Cardiac septum (tissue), 1 donor: Measurements from ENCODE around the gene TRH. TPM values are rescaled to one million over a fixed set of nuclear protein-coding genes. Genes with fewer than 3 reads are reported as not detected.

Experiments
- DNase-seq: peaks from one replicate; pipeline ENCODE4 v3.0.0-alpha.2; 2020; ENCODE audit warnings: low spot score
- intact Hi-C: fragments of 100-400 bp; cut with DNase I; formaldehyde crosslinking; loops from one replicate; pipeline ENCODE4 v1.14.0; 2022
- total RNA-seq: library from RNA; stranded (reverse); fragmentation: NEBNext Ultra II Directional; extraction: Animal tissue kit (Norgen Biotek cat#: 25700); gene quantifications from one replicate; pipeline ENCODE4 v1.2.1, GENCODE V29; 2021
- donor health status: DM: no; HTN: no; CAD: no.

Gene TRH
- total RNA-seq, 1 donor from 2014 or later = not detected

DNA sequence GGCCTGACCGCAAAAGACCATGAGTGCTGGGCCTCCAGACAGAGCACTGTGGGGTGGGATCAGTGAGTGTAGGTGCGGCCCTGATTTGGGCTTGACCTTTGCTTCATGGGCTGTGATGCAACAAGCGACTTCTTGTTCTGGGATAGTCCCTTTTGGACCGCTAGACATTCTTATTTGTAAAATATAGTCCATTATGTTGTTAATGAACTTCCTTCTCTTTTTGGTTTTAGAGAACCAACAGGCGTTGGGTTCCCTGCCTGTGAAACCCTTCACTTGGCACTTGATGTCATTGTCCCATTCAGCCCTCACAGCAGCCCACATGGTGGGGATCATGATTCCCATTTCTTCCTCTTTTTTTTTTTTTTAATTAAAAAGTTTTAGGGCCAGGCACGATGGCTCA, 15.8 kb upstream of the TRH start:
- DNase-seq = no peak
- intact Hi-C loops = no loop called here

DNA sequence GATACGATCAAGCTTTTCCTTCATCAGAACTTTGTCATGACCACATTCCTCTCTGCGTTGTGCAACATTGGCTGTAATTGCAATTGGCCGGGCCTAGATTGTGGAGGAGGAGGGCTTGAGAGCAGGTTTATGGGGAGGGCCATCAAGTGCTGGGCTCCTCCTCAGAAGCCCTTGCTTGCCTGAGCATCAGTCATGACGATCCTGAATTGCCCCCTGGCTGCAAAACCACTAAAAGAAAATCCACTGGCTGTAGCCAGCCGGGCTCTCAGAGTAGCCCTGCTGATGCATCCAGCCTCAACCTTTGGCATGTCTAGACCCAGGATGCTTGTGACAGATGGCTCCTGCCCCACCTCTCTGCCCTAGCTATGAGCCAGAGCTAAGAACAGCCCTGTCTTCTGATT, 13.4 kb upstream of the TRH start:
- intact Hi-C loops = no loop called here
- no peak for DNase-seq

DNA sequence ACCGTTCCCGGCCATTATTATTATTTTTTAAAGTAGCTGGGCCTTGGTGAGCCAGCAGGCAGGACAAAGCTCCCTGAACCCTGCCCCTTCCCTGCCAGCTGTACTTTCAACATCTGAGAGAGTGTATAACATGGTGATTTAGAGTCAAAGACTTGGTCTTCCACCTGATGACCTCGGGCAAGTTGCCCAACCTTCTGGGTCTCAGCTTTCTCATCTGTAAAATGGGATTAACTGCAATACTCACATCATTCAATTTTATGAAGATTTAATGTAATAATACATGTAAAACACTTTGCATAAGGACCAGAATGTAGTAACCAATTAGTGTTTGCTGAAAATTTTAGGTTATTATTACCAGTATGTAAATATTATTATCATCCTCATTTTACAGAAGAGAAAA, 11.9 kb upstream of the TRH start:
- intact Hi-C loops = no loop called here
- DNase-seq = no peak

DNA sequence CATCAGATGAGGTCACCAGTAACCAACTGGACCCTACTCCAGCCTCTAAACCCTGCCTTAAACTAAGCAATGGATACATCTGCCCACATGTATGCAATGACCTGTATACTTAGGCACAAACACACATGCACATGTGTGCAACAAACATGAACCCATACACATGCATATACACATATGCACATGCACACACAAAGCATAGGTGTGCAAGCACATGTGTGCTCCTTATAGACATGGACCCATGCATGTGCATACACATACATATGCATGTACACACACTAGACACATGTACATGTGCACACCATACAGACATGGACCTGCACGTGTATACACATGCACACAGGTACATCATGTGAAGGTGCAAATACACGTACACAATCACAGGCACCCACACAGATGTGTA, 8.6 kb upstream of the TRH start:
- DNase-seq = no peak
- intact Hi-C loops = no loop called here

- DNase-seq = no peak
- intact Hi-C loops = no loop called here
Observed at GRCh38 chr3:129966876-129967275, 7.6 kb upstream of the TRH start.

GRCh38 chr3:129967761-129968160, 6.8 kb upstream of the TRH start:
- no peak for DNase-seq
- intact Hi-C loops = no loop called here

DNA sequence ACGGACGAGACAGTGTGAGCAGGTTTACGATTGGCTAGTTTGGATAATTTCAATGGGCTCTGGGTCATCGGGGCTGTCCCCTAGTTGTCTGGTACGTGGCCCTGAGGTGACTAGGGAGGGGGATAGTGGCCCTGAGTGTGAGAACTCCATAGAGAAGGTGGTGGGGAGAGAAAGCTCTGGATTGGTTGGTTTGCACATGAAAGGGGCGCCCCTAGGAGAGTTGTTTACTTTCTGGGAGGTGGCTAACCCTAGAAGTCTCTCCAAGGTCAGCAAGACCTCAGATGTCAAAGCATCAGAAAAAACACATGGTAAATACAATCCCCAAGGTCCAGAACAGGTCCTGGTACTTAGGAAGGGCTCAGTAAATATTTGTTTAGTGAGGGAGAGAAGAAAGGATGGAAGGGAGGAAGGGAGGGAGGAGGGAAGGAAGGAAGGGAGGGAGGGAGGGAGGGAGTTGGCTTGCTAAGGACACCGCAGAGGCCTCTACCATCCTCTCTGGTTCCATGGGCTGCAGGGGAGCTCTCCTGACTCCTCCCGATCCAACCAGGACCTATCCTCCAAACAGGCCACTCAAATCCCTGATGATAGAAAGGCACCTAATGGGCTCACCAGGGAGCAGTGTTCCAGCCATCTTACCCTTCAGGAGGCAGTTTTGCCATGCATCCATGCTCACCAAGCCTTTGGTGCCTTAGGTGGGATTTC, 3.0 kb upstream of the TRH start:
- no peak for DNase-seq
- intact Hi-C loops = no loop called here

GRCh38 chr3:129972301-129972700, 2.2 kb upstream of the TRH start:
- DNase-seq = no peak
- intact Hi-C loops = no loop called here

DNA sequence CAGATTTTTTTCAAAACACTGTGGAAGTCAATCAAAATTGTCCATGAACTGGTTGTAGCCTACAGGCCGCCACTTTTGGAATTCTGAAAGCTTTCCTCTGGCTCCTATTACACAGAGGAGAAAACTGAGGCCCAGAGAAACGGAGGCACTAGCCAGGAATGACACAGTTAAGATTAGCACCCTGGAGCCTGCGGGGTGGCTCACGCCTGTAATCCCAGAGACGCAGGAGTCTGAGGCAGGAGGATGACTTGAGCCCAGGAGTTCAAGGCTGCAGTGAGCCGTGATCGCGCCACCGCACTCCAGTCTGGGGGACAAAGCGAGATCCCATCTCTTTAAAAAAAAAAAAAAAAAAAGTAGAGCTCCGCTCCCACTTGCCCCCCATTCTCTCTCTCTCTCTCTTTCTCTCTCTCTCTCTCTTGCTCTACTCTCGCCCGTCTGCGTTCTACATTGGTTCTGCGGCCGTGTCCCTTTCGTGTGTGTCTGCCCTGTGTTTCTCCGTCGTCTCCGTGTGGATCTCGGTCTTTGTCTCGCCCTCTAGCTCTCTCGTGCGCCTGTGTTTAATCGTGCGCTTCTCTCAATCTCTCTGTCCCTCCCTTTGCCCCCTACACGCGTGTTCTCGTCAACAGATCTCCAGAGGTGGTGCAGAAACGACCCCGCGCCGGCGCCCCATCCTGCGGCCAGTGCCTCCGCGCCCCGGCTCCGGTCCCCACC, 512 bp upstream of the TRH start:
- intact Hi-C loops = no loop called here
- no peak for DNase-seq

DNA sequence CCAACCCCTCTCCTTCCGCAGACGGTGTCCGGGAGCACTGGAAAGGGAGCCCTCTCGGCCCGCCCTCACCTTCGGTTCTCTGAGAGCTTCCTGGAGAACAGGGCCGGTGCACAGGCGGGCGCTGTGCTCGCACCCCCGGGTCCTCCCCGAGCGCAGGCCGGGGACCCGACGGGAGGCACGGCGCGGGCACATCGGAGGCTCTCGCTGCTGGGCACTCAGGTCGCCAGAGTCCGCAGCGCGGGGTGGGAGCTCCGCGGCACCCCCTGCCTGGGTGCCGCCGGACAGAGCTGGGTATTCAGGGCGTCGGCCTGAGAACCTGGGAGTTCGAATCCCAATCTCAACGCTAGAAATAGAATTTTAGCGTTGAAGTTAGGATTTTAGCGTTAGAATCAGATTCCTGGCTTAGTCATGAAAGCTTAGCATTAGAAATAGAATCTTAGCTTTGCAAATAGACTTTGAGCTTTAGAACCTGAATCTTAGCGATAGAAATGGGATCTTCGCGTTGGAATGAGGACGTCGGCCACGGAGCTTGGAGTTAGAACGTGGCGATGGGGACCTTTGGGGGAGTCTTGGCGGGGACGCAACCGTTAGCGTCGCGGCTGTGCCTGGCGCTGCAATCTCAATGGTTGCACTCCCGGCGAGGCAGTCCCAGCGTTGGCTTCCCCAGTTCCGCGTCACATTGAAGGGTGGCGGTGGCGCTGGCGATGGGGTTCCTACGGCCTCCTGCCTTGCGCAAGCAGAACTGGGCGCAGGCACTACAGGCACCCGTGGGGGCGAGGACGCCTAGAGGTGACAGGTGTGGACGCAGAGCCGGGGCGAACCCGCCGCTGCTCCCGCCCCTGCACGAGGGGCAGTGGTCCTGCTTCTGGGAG, 549 bp downstream of the TRH start:
- DNase-seq = no peak
- intact Hi-C loops = no loop called here

GRCh38 chr3:129975705-129976048, 1.2 kb downstream of the TRH start:
- DNase-seq = no peak
- intact Hi-C loops = no loop called here

GRCh38 chr3:129976286-129976685, 1.8 kb downstream of the TRH start:
- intact Hi-C loops = no loop called here
- no peak for DNase-seq

- DNase-seq = no peak
- intact Hi-C loops = no loop called here
Observed at GRCh38 chr3:129978123-129978522, 3.6 kb downstream of the TRH start.

GRCh38 chr3:129979905-129980304, 5.4 kb downstream of the TRH start:
- intact Hi-C loops = no loop called here
- DNase-seq = no peak

DNA sequence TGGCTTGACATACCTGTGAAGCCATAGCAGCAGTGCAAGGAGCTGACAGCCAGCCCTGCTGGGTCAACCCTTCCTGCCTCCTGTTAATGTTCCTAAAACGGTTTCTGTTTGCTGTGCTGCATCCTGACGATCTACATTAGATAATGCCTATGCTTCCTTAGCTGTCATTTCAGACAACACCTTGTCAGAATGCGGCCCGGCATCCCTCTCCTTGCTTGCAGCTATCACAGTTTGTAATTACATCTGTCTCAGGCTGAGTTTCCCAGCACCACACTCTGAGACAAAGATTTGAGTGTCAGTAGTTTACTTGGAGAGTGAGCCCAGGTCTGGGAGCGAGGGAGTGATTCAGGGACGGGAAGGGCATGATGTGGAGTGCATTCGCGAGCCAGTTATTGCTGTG, 9.0 kb downstream of the TRH start:
- DNase-seq = no peak
- intact Hi-C loops = no loop called here

GRCh38 chr3:129984125-129984524, 9.6 kb downstream of the TRH start:
- intact Hi-C loops = no loop called here
- no peak for DNase-seq

GRCh38 chr3:129985113-129985512, 10.6 kb downstream of the TRH start:
- DNase-seq = no peak
- intact Hi-C loops = no loop called here

- DNase-seq = no peak
- intact Hi-C loops = no loop called here
Observed at GRCh38 chr3:129988429-129988828, 13.9 kb downstream of the TRH start.

DNA sequence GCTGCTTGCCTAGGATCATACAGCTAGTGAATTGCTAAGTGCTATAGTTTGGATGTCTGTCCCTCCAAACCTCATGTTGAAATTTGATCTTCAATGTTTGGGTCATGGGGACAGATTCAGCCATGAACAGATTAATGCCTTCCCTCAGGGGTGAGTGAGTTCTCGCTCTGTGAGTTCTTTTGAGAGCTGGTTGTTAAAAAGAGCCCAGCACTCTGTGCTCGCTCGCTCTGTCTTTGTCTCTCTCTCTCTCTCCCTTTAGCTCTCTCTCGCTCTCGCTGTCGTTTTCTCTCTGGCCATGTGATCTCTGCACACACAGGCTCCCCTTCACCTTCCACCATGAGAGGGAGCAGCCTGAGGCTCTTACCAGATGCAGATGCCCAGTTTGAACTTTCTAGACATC, 14.9 kb downstream of the TRH start:
- no peak for DNase-seq
- intact Hi-C loops = no loop called here

DNA sequence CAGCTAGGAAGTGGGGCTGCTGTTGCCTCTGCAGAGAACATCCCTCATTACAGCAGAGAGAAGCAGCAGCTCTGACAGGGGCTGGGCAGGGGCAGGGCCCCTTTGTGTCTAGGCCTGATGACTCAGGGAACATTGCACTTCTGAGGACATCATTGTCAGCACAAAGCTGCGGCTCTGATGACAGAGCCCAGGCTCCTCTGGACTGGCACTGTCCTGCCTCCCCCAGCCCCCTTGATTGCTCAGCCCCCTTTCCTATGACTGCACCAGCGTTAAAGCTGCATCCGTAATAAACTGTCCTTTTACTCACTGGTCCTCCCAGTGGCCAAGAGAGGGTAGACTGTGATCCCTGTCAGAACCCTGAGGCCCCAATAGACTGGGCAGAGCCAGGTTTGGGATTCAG, 18.3 kb downstream of the TRH start:
- intact Hi-C loops = no loop called here

More for the DNA sequence above, 18.3 kb downstream of the TRH start:
- no peak for DNase-seq
